Urinary bladder (tissue), 4 donors: Measurements from ENCODE around the gene STX4. TPM values are rescaled to one million over a fixed set of nuclear protein-coding genes. Genes with fewer than 3 reads are reported as not detected.
"Not testable (repeated sequence)": the region's sequence is repeated elsewhere in the genome, so short reads cannot be mapped to it uniquely, and the experiment has no call there.

ENCODE experiments used
- DNase-seq: peaks from one replicate; pipeline ENCODE4 v3.0.0-alpha.2; 2015; ENCODE audit errors: extremely low spot score
- H3K27ac ChIP-seq: one replicate; pipeline ENCODE4 v1.5.1; 2013; ENCODE audit warnings: low read depth, mild to moderate bottlenecking, moderate library complexity
- H3K36me3 ChIP-seq: one replicate; pipeline ENCODE4 v1.6.1; 2013; ENCODE audit warnings: mild to moderate bottlenecking, moderate library complexity; ENCODE audit not compliant: insufficient read depth
- H3K4me1 ChIP-seq: one replicate; pipeline ENCODE4 v1.6.1; 2013; ENCODE audit warnings: mild to moderate bottlenecking, moderate library complexity; ENCODE audit not compliant: insufficient read depth
- H3K4me3 ChIP-seq: one replicate; pipeline ENCODE4 v1.5.1; 2013; ENCODE audit warnings: low read depth, low read length
- WGBS: extraction: QIAGEN DNeasy Blood & Tissue Kit; methylation state at CpG from one replicate; pipeline ENCODE4 v1.1.7; 2013; 5-methylcytosine and 5-hydroxymethylcytosine counted together
- polyA plus RNA-seq: library from polyadenylated mRNA; stranded (reverse); fragments of 200-250 nt; gene quantifications from one replicate; pipeline ENCODE4 v1.2.3, GENCODE V29; 2013
- total RNA-seq: library from RNA; depleted of rRNA; stranded (reverse); fragments of >200 nt; gene quantifications from one replicate; pipeline ENCODE4 v1.2.3, GENCODE V29; 2014
- donor health status: healthy with polysubstance abuse.
- donor health status: healthy.

Gene STX4
- total and polyA plus RNA-seq, 2 donors = 18.0 to 68.2 TPM

DNA sequence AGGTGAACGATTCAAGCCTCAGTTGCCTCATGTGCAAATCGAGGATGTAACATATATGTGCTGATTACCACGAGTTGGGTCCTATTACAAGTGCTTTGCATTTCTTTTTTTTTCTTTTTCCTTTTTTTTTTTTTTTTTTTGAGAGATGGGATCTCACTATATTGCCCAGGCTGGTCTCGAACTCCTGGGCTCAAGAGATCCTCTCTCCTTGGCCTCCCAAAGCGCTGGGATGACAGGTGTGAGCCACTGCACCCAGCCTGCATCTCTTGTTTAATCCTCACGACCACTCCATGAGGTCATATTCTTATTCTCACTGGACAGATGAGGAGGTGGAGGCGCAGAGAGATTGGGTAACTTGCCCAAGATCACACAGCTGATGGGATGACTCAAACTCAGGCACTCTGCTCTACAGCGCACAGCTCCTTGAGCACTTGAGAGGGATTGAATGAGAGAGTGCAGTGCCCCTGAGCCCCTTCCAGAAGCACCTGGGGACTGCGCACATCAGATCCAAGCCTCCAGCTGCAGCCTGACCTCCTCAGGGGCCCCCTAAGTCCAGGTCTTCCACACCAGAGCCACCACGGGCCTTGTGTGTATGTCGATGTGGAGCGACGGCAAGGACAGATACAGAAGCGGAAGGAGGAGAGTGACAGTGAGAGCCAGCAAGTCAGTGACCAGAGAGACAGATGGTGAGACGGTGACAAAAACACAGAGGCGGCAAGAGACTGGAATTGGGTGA, 27.8 kb upstream of the STX4 start:
- Histone ChIP-seq H3K36me3 (no peaks in the 10 kb centered on the region), H3K27ac (no peak overlapping the region), H3K4me3 (no peak overlapping the region), H3K4me1 (no peaks in the 10 kb centered on the region)
- DNase-seq = no peak
- WGBS = 73% methylated on average over 16 of the region's 16 CpGs

- Histone ChIP-seq H3K27ac (no peak overlapping the region), H3K4me1 (no peaks in the 10 kb centered on the region), H3K4me3 (no peak overlapping the region), H3K36me3 (no peaks in the 10 kb centered on the region)
- 45% methylated on average over 7 of the region's 7 CpGs for WGBS
- DNase-seq = no peak
Measured at GRCh38 chr16:31006086-31006385, 27.3 kb upstream of the STX4 start.

GRCh38 chr16:31006589-31006988, 26.8 kb upstream of the STX4 start:
- no peak overlapping the region for H3K4me3 ChIP-seq
- WGBS = 92% methylated on average over 8 of the region's 8 CpGs
- no peak for DNase-seq

DNA sequence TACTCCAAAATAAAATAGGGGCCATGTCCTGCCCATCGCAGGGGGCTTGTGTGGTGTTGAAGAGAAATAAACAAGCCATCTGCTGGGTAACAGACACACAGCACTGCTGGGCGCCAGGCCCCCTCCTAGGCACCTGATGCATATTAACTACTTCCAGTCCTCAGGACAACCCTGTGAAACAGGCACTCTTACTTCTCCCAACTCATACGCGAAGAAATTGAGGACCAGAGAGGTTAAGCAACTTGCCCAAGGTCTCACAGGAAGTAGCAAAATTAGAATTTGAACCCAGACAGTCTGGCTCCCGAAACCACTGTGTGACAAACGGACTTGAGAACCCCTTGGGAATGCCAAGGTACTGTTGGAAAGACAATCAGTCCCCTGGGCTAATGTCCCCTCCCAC, 25.7 kb upstream of the STX4 start:
- Histone ChIP-seq H3K4me3 (no peak overlapping the region), H3K36me3 (no peaks in the 10 kb centered on the region), H3K27ac (no peak overlapping the region), H3K4me1 (no peaks in the 10 kb centered on the region)
- DNase-seq = no peak
- 62% methylated on average over 6 of the region's 6 CpGs for WGBS

More at GRCh38 chr16:31006589-31006988, 26.8 kb upstream of the STX4 start:
- no peak overlapping the region for H3K27ac ChIP-seq
- H3K4me1 ChIP-seq = no peaks in the 10 kb centered on the region
- no peaks in the 10 kb centered on the region for H3K36me3 ChIP-seq

DNA sequence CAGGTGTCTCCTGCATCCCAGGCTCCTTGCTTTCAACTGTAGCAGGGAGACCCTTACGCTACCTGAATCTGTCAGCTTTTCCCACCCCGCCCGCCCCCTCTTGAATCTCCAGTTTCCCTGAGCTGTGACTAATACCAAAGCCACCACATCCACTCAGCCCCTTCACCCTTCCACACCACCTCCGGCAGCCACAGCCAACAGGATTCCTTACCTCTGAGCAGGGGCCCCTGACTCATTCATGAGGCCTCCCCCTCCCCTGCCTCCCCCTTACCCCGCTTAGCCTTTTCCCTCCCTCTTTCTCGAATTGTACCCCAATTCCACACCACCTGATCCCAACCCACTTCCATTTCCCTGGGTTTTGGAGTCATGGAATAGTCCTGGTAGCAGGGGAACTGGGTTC, 25.2 kb upstream of the STX4 start:
- H3K4me1 ChIP-seq = no peaks in the 10 kb centered on the region
- H3K36me3 ChIP-seq = no peaks in the 10 kb centered on the region
- H3K4me3 ChIP-seq = no peak overlapping the region
- no peak for DNase-seq
- 72% methylated on average over 6 of the region's 6 CpGs for WGBS
- H3K27ac ChIP-seq = no peak overlapping the region

DNA sequence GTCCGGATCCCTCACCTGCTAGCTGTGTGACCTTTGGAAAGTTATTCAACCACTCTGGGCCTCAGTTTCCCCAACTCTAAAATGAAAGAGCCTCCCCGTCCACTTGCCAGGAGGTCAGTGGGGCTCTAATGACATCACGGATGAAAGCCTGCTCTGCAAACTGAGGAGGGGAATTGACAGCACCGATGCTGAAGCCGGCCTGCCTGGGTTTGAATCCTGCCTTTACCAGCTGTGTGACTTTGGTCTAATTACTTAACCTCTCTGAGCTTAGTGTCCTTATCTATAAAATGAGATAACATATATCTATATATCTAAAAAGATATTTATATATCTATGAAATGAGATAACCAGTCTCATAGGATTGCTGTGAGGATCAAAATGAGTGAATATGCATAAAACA, 24.8 kb upstream of the STX4 start:
- WGBS = 90% methylated on average over 5 of the region's 5 CpGs

GRCh38 chr16:31009120-31009519, 24.2 kb upstream of the STX4 start:
- DNase-seq = no peak
- Histone ChIP-seq H3K36me3 (no peaks in the 10 kb centered on the region), H3K4me3 (no peak overlapping the region), H3K27ac (no peak overlapping the region), H3K4me1 (no peaks in the 10 kb centered on the region)
- 83% methylated on average over 7 of the region's 7 CpGs for WGBS

More for the DNA sequence above, 24.8 kb upstream of the STX4 start:
- Histone ChIP-seq H3K4me1 (no peaks in the 10 kb centered on the region), H3K4me3 (no peak overlapping the region), H3K36me3 (no peaks in the 10 kb centered on the region), H3K27ac (no peak overlapping the region)
- no peak for DNase-seq

DNA sequence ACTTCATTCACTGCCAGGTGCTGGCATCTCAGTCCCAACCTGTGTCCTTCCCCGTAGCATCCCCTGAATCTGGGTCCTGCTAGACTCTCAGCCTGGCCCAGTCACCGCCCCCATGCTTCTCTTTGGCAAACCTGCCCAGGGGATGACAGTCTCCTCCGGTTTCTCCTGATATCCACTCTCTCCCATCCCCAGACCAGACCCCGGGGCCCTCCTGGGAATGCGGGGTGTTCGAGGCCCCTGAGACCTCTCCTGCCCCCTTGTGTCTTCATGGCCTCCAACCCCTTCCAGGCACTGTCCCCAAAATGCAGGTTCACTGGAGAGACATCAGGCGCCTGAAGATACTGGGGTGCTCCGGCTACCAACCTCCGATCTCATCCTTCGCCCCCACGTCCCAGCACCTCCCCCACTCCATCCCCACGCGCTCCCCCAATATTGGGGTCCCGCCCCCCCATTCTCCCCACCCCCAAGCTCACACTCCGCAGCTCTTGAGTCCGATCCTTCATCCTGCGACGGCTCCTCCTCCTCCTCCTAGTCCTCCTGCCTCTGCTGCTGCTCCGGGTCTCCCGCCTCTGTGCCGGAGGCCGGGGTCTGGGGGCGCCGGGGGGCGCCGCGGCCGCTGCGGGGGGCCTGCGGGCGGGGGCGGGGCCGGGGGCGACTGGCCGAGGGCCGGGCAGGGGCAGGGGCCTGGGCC, 23.3 kb upstream of the STX4 start:
- Histone ChIP-seq H3K4me3 (peak overlapping the region; percentile 17), H3K36me3 (no peaks in the 10 kb centered on the region), H3K27ac (no peak overlapping the region), H3K4me1 (no peaks in the 10 kb centered on the region)
- DNase-seq = no peak
- 9% methylated on average over 36 of the region's 36 CpGs for WGBS

DNA sequence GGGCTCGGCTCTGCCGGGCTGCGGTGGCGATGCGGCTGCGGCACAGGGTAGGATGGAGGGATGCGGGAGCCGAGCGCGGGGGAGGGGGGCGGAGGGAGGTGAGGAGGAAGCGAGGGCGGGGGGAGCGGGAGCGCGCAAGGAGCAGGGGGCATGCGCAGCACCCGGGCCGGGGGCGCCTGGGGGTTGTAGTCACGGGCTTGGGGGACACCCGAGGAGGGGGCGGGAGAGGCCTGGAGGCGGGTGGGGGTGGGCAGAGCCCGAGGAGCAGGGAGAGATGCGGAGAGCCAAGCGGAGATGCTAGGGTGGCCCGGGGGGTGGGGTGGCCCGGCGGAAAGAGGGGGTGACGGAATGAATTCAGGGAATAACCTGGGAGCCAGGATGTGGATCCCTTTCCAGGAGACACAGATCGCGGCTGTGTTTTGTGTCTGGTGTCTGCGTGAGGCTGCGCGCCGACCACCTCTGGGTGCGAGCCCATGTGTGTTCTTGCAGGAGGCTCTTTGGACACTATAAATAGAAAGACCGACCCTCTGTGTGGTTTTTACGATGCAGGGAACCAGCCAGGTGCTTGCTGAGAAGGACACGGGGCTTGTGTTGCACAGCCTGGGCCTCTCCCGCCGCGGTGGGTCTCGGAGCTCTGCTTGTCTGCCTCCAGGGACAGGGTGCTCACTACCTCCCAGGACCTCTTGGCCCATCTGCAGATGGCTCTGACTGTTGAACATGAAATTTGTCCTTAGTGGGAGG, 22.6 kb upstream of the STX4 start, which contains the start of gene STX1B:
TSS of gene STX1B (minus strand) at position 54 of the 741 bp plus-strand sequence. CDS start 242 bp downstream, outside the sequence.
- H3K4me1 ChIP-seq = no peaks in the 10 kb centered on the region
- no peak for DNase-seq
- H3K36me3 ChIP-seq = no peaks in the 10 kb centered on the region
- WGBS = 7% methylated on average over 45 of the region's 45 CpGs
- peak within 1 kb of the TSS; percentile 17 for H3K4me3 ChIP-seq
- H3K27ac ChIP-seq = no peak within 1 kb of the TSS

- WGBS = 83% methylated on average over 7 of the region's 7 CpGs
- H3K27ac ChIP-seq, H3K36me3 ChIP-seq, H3K4me1 ChIP-seq, H3K4me3 ChIP-seq, DNase-seq: not testable (repeated sequence)
Measured at GRCh38 chr16:31011815-31012214, 21.5 kb upstream of the STX4 start.

DNA sequence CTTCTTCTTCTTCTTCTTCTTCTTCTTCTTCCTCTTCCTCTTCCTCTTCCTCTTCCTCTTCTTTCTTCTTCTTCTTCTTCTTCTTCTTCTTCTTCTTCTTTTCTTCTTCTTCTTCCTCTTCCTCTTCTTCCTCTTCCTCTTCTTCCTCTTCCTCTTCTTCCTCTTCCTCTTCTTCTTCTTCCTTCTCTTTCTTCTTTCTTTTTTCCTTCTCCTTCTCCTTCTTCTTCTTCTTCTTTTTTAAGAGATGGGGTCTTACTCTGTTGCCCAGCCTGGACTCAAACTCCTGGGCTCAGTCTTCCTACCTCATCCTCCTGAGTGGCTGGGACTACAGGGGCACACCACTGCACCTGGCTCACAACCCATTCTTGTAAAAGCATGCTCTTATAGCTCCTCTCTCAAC, 20.1 kb upstream of the STX4 start:
- not testable (repeated sequence) for H3K27ac ChIP-seq, DNase-seq, H3K36me3 ChIP-seq, H3K4me3 ChIP-seq, H3K4me1 ChIP-seq

DNA sequence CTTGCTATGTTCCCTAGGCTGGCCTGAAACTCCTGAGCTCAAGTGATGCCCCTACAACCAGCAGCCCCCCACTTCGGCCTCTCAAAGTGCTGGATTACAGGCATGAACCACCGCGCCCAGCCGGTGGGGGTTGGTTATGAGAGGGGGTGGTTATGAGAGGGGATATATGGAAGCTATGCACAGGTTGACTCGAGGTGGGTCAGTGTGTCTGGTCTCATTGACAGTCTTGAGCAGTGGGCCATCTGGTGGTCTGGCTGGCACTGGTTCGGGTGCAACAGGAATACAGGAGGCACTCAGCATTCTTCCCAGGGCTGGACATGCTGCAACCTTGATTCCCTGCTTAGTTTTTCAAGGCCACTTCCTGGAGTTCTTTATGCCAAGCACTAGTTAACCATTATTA, 17.3 kb upstream of the STX4 start:
- no peak for DNase-seq
- 68% methylated on average over 6 of the region's 6 CpGs for WGBS
- H3K27ac ChIP-seq = no peak overlapping the region
- no peak overlapping the region for H3K4me3 ChIP-seq
- no peaks in the 10 kb centered on the region for H3K36me3 ChIP-seq
- H3K4me1 ChIP-seq = no peaks in the 10 kb centered on the region

DNA sequence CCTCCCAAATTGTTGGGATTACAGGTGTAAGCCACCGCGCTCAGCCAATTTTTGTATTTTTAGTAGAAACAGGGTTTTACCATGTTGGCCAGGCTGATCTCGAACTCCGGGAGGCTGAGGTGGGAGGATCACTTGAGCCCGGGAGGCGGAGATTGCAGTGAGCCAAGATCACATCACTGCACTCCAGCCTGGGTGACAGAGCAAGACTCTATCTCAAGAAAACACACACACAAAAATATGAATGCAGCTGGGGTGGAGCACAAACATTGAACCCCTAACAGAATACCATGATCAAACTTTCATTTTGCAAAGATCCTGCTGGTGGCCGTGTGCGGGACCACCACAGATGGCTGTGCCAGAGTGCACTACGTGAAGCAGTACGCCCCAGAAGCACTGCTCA, 15.6 kb upstream of the STX4 start:
- not testable (repeated sequence) for H3K27ac ChIP-seq, H3K4me3 ChIP-seq, H3K36me3 ChIP-seq, DNase-seq, H3K4me1 ChIP-seq
- 88% methylated on average over 10 of the region's 10 CpGs for WGBS

DNA sequence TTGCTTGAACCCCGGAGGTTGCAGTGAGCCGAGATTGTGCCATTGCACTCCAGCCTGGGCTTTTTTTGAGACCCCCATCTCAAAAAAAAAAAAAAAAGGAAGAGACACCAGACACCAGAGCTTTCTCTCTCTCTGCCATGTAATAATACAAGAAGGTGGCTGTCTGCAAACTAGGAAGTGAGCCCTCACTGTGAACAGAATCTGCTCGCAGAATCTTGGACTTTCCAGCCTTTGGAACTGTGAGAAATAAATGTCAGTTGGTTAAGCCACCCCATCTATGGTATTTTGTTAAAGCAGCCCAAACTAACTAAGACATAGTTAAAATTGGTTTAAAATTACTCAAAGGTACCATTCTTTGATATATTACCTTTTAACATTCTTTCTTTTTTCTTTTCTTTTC, 12.8 kb upstream of the STX4 start:
- WGBS = 94% methylated on average over 3 of the region's 3 CpGs

More for the DNA sequence above, 12.8 kb upstream of the STX4 start:
- H3K4me3 ChIP-seq = no peak overlapping the region
- H3K36me3 ChIP-seq = no peaks in the 10 kb centered on the region
- no peak for DNase-seq
- H3K27ac ChIP-seq = no peak overlapping the region
- H3K4me1 ChIP-seq = no peaks in the 10 kb centered on the region
